ENCODE results near the gene TMEM150A.
A peak's percentile ranks its signal among the peaks of the same experiment; 100 is the strongest.
"Not testable (repeated sequence)": the region's sequence is repeated elsewhere in the genome, so short reads cannot be mapped to it uniquely, and the experiment has no call there.

The TMEM150A gene

DNA sequence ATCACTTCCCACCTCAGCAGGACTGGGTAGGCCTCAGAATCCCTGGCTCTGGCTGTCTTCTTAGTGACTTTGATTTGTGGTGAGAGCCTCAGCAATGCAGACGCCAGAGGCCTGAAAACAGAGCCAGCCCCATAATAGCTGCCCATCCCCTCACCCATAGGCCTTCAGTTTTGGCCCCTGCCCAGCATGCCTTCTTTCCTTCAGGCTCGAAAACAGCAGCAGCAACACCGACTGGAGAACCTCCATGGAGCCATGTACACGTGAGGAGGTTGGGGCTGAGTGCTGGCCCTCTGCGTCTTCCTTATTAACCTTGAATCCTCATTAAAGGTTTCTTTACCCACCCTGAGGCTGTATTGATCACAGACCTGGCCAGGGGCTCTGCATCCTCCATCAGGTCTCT is 5.3 kb downstream of the TMEM150A start:
- H3K36me3 ChIP-seq (ENCODE audit: control insufficient read depth, insufficient read depth, low read length) = peaks cover 6% of the 10 kb centered on the region
- peaks cover 28% of the 10 kb centered on the region for H3K4me1 ChIP-seq (ENCODE audit: control insufficient read depth, insufficient read depth, low read length)
- no peak overlapping the region for H3K4me3 ChIP-seq (ENCODE audit: low read length)
- H3K9ac ChIP-seq (ENCODE audit: low read length) = no peak overlapping the region
- H3K27me3 ChIP-seq (ENCODE audit: control insufficient read depth, insufficient read depth, low read length) = no peaks in the 10 kb centered on the region
- H3K9me3 ChIP-seq (ENCODE audit: control insufficient read depth, low read length) = no peaks in the 10 kb centered on the region

DNA sequence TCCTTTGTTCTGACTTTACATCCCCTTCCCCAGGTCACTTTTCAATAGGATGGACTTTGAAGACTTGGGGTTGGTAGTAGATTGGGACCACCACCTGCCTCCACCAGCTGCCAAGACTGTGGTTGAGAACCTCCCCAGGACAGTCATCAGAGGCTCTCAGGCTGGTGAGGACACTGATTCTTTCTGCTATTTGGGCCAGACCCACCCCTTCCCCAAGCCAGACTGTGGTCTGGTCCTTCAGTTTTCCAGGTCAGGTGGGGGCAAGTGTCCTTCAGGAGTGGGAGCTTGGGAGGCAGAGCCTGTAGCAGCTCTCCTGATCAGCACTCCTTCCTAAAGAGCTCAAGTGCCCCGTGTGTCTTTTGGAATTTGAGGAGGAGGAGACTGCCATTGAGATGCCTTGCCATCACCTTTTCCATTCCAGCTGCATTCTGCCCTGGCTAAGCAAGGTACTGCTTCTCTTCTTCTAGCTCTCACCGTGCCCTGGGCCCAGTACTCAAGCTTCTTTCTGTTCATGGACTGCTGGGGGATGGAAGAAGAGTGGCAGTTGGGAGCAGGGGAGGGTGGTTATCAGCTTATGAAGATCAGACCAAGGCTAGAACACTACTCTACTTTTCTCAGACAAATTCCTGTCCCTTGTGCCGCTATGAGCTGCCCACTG is 5.9 kb downstream of the TMEM150A start:
- Histone ChIP-seq H3K9ac (ENCODE audit: low read length) (peak overlapping the region; percentile 99), H3K27me3 (ENCODE audit: control insufficient read depth, insufficient read depth, low read length) (no peaks in the 10 kb centered on the region), H3K4me1 (ENCODE audit: control insufficient read depth, insufficient read depth, low read length) (peaks cover 31% of the 10 kb centered on the region), H3K4me3 (ENCODE audit: low read length) (peak overlapping the region; percentile 99), H3K9me3 (ENCODE audit: control insufficient read depth, low read length) (no peaks in the 10 kb centered on the region), H3K36me3 (ENCODE audit: control insufficient read depth, insufficient read depth, low read length) (peaks cover 6% of the 10 kb centered on the region)

DNA sequence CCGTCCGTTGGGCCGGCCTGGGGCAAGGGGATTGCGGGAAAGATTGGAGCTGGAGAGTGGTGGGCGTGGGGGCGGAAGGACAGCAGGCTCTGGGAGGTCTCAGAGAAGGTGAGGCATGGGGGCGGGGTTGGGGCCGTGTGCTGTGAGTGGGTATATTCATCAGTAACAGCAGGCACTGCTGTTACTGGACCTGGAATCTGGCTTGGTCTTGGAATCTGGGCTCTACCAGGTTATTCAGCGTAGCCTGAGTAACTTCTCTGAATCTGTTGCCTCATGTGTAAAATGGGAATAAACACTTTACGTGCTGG is 6.5 kb downstream of the TMEM150A start:
- Histone ChIP-seq H3K9me3 (ENCODE audit: control insufficient read depth, low read length) (no peaks in the 10 kb centered on the region), H3K4me1 (ENCODE audit: control insufficient read depth, insufficient read depth, low read length) (peaks cover 32% of the 10 kb centered on the region), H3K4me3 (ENCODE audit: low read length) (peak overlapping the region; percentile 99), H3K27me3 (ENCODE audit: control insufficient read depth, insufficient read depth, low read length) (no peaks in the 10 kb centered on the region), H3K9ac (ENCODE audit: low read length) (peak overlapping the region; percentile 99), H3K36me3 (ENCODE audit: control insufficient read depth, insufficient read depth, low read length) (peaks cover 6% of the 10 kb centered on the region)

DNA sequence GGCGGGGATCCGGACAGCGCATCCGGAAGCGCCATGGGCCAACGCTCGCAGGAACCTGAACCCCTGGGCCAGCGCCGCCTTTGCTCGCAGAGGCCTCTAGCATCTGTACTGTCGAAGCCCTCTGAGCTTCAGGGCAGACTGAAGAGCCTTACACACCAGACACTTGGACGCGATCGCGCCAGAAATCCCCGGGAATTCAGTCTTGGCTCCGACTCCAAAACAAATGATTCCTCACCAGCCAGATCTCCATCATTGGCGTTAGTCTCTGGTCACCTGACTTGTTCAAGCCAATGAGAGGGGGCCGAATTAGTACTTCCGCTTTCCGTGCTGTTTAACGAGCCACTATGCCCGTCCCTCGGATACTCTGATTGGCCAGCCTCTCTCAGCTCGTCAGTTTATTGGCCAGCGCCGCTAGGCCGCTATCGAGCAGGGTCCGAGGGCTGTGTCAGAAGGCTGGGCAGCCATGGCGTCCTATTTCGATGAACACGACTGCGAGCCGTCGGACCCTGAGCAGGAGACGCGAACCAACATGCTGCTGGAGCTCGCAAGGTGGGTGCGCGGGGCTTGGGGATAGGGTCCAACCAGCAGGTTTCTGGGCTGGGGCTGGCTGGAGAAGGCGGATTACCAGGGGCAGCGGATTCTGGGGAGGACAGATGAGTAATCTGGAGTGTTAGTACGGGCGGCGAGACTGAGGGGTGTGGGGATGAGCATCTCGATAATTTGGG is 7.0 kb downstream of the TMEM150A start, which contains the start of gene RNF181:
RNF181 (plus strand) TSS at position 445 of the 725 bp plus-strand sequence; CDS start at position 464, 19 bp downstream.
- peaks cover 38% of the 10 kb centered on the region for H3K4me1 ChIP-seq (ENCODE audit: control insufficient read depth, insufficient read depth, low read length)

DNA sequence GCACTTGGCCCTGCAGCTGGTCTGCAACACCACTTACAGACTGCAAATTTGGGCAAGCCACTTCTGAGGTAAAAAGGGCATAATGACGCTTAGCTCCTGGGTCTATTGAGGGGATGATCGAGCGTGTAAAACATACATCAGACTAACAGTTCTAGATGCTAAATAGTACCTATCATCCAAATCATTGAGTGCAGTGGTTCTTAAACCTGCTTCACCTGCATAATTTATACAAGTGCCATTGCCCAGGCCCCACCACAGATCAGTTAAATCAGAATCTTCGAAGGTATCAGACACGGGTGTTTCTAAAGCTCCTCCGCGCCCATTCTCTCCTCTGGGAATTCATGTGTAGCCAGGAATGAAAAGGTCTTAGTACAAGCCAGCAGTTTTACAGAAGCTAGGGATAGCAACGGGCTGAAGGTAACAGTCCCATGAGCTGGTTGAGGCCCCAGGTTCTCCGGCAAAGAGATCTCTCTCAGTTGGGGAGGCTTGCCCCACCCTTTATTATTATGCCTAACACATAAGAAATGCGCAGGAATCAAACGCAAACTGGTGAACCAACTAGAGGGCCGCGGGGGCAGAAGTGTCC is 7.7 kb downstream of the TMEM150A start:
- Histone ChIP-seq H3K36me3 (ENCODE audit: control insufficient read depth, insufficient read depth, low read length) (peaks cover 6% of the 10 kb centered on the region), H3K27me3 (ENCODE audit: control insufficient read depth, insufficient read depth, low read length) (no peaks in the 10 kb centered on the region), H3K9me3 (ENCODE audit: control insufficient read depth, low read length) (no peaks in the 10 kb centered on the region), H3K4me3 (ENCODE audit: low read length) (peak overlapping the region; percentile 99), H3K9ac (ENCODE audit: low read length) (peak overlapping the region; percentile 99), H3K4me1 (ENCODE audit: control insufficient read depth, insufficient read depth, low read length) (peaks cover 44% of the 10 kb centered on the region)

More for the DNA sequence above, 7.0 kb downstream of the TMEM150A start, which contains the start of gene RNF181:
- no peaks in the 10 kb centered on the region for H3K27me3 ChIP-seq (ENCODE audit: control insufficient read depth, insufficient read depth, low read length)
- peak within 1 kb of the TSS; percentile 99 for H3K9ac ChIP-seq (ENCODE audit: low read length)
- H3K4me3 ChIP-seq (ENCODE audit: low read length) = peak within 1 kb of the TSS; percentile 99
- no peaks in the 10 kb centered on the region for H3K9me3 ChIP-seq (ENCODE audit: control insufficient read depth, low read length)
- H3K36me3 ChIP-seq (ENCODE audit: control insufficient read depth, insufficient read depth, low read length) = peaks cover 6% of the 10 kb centered on the region

DNA sequence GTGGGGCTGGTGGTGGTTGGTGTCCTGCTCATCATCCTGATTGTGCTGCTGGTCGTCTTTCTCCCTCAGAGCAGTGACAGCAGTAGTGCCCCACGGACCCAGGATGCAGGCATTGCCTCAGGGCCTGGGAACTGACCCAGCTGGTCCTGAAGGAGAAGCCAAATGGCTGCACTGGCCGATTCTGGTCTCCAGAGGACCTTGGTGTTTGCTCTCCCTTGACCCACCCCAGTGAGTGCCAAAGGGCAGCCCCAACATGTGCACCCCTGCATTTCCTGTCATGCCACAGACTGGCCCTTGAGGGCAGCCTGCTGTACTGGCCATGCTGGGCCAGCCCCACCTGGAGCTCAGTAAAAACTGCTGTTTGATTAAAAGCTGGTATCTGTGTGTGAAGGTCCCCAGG is 9.5 kb downstream of the TMEM150A start:
- no peaks in the 10 kb centered on the region for H3K36me3 ChIP-seq (ENCODE audit: control insufficient read depth, insufficient read depth, low read length)
- H3K27me3 ChIP-seq (ENCODE audit: control insufficient read depth, insufficient read depth, low read length) = no peaks in the 10 kb centered on the region
- peaks cover 47% of the 10 kb centered on the region for H3K4me1 ChIP-seq (ENCODE audit: control insufficient read depth, insufficient read depth, low read length)
- no peaks in the 10 kb centered on the region for H3K9me3 ChIP-seq (ENCODE audit: control insufficient read depth, low read length)
- H3K4me3 ChIP-seq (ENCODE audit: low read length) = no peak overlapping the region
- H3K9ac ChIP-seq (ENCODE audit: low read length) = no peak overlapping the region

DNA sequence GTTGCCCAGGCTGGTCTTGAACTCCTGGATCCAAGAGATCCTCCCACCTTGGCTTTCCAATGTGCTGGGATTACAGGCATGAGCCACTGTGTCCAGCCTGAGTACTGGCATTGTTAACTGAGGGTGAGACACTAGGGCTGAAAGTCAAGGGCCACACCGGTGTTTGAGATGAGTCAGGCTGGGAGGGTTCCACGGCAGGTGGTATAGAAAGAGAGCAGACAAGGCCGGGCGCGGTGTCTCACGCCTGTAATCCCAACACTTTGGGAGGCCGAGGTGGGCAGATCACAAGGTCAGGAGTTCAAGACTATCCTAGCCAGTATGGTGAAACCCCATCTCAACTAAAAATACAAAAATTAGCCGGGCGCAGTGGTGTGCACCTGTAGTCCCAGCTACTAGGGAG is 10.2 kb downstream of the TMEM150A start:
- not testable (repeated sequence) for H3K9ac ChIP-seq (ENCODE audit: low read length); H3K36me3 ChIP-seq (ENCODE audit: control insufficient read depth, insufficient read depth, low read length); H3K27me3 ChIP-seq (ENCODE audit: control insufficient read depth, insufficient read depth, low read length); H3K4me3 ChIP-seq (ENCODE audit: low read length); H3K9me3 ChIP-seq (ENCODE audit: control insufficient read depth, low read length)
- H3K4me1 ChIP-seq (ENCODE audit: control insufficient read depth, insufficient read depth, low read length) = peaks cover 52% of the 10 kb centered on the region

DNA sequence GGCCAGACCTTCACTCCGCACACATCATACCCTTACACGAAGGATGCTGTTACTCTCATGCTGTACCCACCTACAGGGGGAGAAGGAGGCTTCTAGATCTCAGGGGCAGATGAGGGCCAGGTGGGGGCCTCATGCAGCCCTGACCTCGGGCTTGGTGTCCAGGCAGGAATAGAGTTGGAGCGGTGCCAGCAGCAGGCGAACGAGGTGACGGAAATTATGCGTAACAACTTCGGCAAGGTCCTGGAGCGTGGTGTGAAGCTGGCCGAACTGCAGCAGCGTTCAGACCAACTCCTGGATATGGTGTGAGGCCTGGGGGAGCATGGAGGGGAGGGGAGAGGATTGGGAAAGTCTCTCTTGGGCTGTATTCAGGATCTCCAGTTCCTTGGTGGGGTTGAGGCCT is 10.9 kb downstream of the TMEM150A start:
- peaks cover 50% of the 10 kb centered on the region for H3K4me1 ChIP-seq (ENCODE audit: control insufficient read depth, insufficient read depth, low read length)
- no peaks in the 10 kb centered on the region for H3K9me3 ChIP-seq (ENCODE audit: control insufficient read depth, low read length)
- H3K27me3 ChIP-seq (ENCODE audit: control insufficient read depth, insufficient read depth, low read length) = no peaks in the 10 kb centered on the region
- no peaks in the 10 kb centered on the region for H3K36me3 ChIP-seq (ENCODE audit: control insufficient read depth, insufficient read depth, low read length)
- no peak overlapping the region for H3K4me3 ChIP-seq (ENCODE audit: low read length)
- no peak overlapping the region for H3K9ac ChIP-seq (ENCODE audit: low read length)

DNA sequence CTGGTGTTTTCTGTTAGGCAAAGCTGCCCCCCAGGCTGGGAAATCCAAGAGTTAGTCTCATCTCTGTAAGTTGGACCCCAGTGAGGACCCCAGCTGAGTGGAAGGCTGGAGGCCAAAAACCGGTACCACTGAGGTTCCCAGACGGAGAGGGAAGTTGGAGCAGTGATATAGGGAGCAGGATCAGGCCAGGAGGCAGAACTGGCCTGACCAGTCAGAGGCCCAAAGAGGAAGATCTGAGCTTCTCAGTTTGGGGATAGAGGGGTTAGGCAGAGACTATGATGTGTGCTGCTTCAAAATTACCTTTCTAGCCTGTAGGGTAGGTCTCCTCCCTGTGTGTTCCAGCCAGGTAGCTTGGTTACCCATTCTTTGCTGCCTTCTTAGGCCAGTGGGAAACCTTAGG is 11.5 kb downstream of the TMEM150A start:
- no peak overlapping the region for H3K4me3 ChIP-seq (ENCODE audit: low read length)
- peaks cover 50% of the 10 kb centered on the region for H3K4me1 ChIP-seq (ENCODE audit: control insufficient read depth, insufficient read depth, low read length)
- no peaks in the 10 kb centered on the region for H3K27me3 ChIP-seq (ENCODE audit: control insufficient read depth, insufficient read depth, low read length)
- no peak overlapping the region for H3K9ac ChIP-seq (ENCODE audit: low read length)
- no peaks in the 10 kb centered on the region for H3K36me3 ChIP-seq (ENCODE audit: control insufficient read depth, insufficient read depth, low read length)
- no peaks in the 10 kb centered on the region for H3K9me3 ChIP-seq (ENCODE audit: control insufficient read depth, low read length)

DNA sequence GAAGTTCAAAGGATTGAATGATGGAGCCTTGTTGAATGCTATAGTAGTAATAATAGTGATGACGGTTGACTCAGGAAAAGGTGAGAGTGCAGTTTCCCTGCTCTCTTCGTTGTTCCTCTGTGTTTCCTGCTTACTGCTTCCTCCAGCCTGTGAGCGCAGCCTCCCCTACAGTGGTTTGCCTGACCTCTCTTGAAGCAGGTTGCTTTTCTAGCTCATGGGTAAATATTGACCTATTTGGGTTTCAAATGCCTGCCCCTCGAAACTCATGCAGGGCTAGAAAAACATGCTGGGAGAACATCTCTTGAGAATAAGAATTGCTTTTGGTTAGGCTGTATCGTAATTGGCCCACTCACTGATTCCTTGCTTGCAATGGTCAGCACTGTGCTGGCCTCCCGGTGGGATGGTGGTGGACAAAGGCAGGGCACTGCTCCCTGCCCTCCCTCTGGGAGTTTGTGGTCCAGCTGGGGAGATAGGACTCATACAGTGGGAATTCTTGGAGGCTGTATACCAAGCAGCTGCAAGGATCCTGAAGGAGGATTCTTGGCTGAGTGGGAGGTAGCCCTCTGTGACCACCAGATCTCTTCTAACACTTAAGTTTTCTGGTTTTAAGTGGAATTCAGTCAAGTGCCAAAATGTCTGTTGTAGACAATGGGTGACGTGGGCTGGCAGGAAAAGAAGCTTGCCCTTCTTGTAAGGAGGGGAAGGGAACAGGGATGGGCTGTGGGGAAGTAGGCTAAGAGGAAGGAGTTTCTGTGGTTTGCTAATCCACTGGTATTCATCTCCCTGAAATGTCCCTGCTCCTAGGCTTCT is 12.3 kb downstream of the TMEM150A start:
- Histone ChIP-seq H3K4me3 (ENCODE audit: low read length) (no peak overlapping the region), H3K9me3 (ENCODE audit: control insufficient read depth, low read length) (no peaks in the 10 kb centered on the region), H3K9ac (ENCODE audit: low read length) (no peak overlapping the region), H3K4me1 (ENCODE audit: control insufficient read depth, insufficient read depth, low read length) (peaks cover 58% of the 10 kb centered on the region), H3K36me3 (ENCODE audit: control insufficient read depth, insufficient read depth, low read length) (no peaks in the 10 kb centered on the region), H3K27me3 (ENCODE audit: control insufficient read depth, insufficient read depth, low read length) (no peaks in the 10 kb centered on the region)

DNA sequence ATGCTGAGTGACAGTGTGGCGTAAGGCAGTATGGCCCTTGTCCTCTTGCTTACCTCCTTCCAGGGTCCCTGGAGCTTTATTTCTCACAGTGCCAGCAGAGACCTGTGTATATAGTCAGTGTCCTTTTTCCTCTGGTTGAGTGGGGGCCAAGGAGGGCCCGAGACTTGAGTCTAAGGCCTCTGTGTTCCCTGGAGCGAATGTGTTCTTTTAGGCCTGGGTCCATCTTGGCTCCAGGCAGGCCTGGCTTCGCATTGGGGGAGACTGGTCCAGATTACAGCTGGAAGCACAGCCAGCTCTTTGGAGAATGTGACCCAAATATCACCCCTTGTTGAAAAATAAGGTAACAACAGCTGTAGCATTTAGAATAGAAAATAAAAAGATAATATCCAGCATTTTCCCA is 13.3 kb downstream of the TMEM150A start:
- Histone ChIP-seq H3K4me3 (ENCODE audit: low read length) (no peak overlapping the region), H3K9me3 (ENCODE audit: control insufficient read depth, low read length) (no peaks in the 10 kb centered on the region), H3K4me1 (ENCODE audit: control insufficient read depth, insufficient read depth, low read length) (peaks cover 57% of the 10 kb centered on the region), H3K36me3 (ENCODE audit: control insufficient read depth, insufficient read depth, low read length) (no peaks in the 10 kb centered on the region), H3K27me3 (ENCODE audit: control insufficient read depth, insufficient read depth, low read length) (no peaks in the 10 kb centered on the region), H3K9ac (ENCODE audit: low read length) (no peak overlapping the region)

DNA sequence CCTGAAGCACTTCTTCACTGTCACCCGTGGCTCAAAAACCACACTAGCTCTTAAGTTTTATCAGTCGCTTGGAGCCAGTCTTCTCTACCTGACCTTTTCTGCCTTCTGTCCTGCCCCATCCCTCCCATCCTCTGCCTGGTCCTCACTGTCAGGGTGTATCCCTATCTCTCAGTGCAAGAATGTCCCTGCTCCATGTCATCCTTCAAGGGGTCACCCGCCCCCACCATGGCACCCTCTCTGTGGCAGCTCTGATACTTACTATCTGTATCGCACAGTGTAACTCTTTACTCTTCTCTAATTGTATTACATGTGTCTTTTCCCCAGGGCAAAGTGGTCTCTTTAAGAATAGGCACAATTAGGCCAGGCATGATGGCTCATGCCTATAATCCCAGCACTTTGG is 13.9 kb downstream of the TMEM150A start:
- H3K9me3 ChIP-seq (ENCODE audit: control insufficient read depth, low read length) = no peaks in the 10 kb centered on the region
- H3K4me1 ChIP-seq (ENCODE audit: control insufficient read depth, insufficient read depth, low read length) = peaks cover 60% of the 10 kb centered on the region
- no peak overlapping the region for H3K4me3 ChIP-seq (ENCODE audit: low read length)
- H3K36me3 ChIP-seq (ENCODE audit: control insufficient read depth, insufficient read depth, low read length) = no peaks in the 10 kb centered on the region
- H3K9ac ChIP-seq (ENCODE audit: low read length) = no peak overlapping the region
- no peaks in the 10 kb centered on the region for H3K27me3 ChIP-seq (ENCODE audit: control insufficient read depth, insufficient read depth, low read length)
